Thoracic aorta (tissue), 2 donors: ENCODE data around the gene TRMT112. TPM values are rescaled to one million over a fixed set of nuclear protein-coding genes. Genes with fewer than 3 reads are reported as not detected.
A peak's percentile ranks its signal among the peaks of the same experiment; 100 is the strongest.

Source experiments
- ATAC-seq: fragments of 150-250 bp; one replicate; pipeline ENCODE4 v1.8.0; 2017; ENCODE audit warnings: low read depth; ENCODE audit not compliant: insufficient number of reproducible peaks, low FRiP score
- DNase-seq: peaks from one replicate; pipeline ENCODE4 v3.0.0-alpha.2; 2020; ENCODE audit warnings: low spot score
- H3K27ac ChIP-seq, 2 donors: fragments of 200-600 bp; sonication (generic); 1 replicate in 1 of 2; 2 replicates in 1 of 2; pipeline ENCODE4 v1.5.1; 2016; ENCODE audit warnings: mild to moderate bottlenecking in 2 of 2, moderate library complexity in 2 of 2
- H3K27me3 ChIP-seq: fragments of 200-600 bp; sonication (generic); replicated peaks from 2 replicates; pipeline ENCODE4 v1.6.0; 2016; ENCODE audit warnings: mild to moderate bottlenecking; ENCODE audit not compliant: insufficient read depth
- H3K36me3 ChIP-seq: fragments of 200-600 bp; sonication (generic); one replicate; pipeline ENCODE4 v1.5.1; 2016
- H3K4me1 ChIP-seq, 2 donors: fragments of 200-600 bp; sonication (generic); 1 replicate in 1 of 2; 2 replicates in 1 of 2; pipeline versions ENCODE4 v1.5.1 to v1.6.0; 2016; ENCODE audit warnings: low read depth in 2 of 2, mild to moderate bottlenecking in 1 of 2; ENCODE audit not compliant: control insufficient read depth in 1 of 2
- H3K4me3 ChIP-seq: fragments of 200-600 bp; sonication (generic); 2 replicates; pipeline ENCODE4 v1.5.1; 2016; ENCODE audit warnings: mild to moderate bottlenecking
- H3K9me3 ChIP-seq: fragments of 200-600 bp; sonication (generic); 2 replicates; pipeline ENCODE4 v1.5.1; 2016
- total RNA-seq, 2 donors: library from RNA; depleted of rRNA; stranded (reverse); fragments of >200 nt; gene quantifications; one replicate each; pipeline versions ENCODE4 v1.1.0 to v1.2.3, GENCODE V29; 2016
- TF ChIP-seq, protein P1 (sequence below): fragments of 200-600 bp; sonication (generic); IDR thresholded peaks from one replicate; pipeline ENCODE4 v1.5.1; 2019; ENCODE audit warnings: antibody characterized with exemption

Gene TRMT112
- total RNA-seq, 2 donors from 2014 or later, result 157 to 218 TPM

DNA sequence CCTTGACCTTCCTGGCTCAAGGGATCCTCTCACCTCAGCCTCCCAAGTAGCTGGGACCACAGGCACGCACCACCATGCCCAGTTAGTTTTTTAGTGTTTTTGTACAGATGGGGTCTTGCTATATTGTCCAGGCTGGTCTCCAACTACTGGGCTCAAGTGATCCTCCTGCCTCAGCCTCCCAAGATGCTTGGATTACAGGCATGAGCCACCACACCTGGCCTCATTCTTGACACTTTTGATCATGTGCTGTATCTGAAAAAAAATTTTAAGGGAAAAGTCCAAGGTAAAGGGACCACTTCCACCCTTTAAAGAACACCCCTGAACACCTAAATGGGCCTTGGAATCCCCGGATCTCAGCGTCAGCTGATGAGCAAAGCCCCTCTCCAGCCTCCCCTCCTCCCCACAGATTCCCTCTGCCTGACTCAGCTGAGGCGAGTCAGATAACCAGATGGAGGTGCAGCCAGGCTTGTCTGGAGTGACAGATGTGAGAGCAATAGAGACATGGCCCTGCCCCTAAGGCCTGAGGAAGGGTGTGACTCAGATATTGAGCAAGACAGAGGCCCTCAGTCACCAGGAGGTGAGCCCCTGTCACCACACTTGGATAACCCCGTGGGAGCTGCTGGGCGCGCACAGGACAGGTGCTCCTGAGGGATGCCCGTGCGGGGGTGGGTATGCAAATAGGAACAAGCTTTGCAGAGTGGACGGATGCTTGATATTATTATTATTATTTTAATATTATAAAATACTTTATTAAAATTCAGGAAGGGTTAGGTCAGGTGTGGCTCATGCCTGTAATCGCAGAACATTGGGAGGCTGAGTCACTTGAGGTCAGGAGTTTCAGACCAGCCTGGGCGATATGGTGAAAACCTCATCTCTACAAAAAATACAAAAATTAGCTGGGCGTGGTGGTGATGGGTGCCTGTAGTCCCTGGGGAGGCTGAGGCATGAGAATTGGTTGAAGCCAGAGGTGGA is 17.7 kb upstream of the TRMT112 start:
- H3K4me1 ChIP-seq, result peaks cover 0 to 6% of the 10 kb centered on the region in 2 donors
- TF ChIP-seq, protein P1, sequence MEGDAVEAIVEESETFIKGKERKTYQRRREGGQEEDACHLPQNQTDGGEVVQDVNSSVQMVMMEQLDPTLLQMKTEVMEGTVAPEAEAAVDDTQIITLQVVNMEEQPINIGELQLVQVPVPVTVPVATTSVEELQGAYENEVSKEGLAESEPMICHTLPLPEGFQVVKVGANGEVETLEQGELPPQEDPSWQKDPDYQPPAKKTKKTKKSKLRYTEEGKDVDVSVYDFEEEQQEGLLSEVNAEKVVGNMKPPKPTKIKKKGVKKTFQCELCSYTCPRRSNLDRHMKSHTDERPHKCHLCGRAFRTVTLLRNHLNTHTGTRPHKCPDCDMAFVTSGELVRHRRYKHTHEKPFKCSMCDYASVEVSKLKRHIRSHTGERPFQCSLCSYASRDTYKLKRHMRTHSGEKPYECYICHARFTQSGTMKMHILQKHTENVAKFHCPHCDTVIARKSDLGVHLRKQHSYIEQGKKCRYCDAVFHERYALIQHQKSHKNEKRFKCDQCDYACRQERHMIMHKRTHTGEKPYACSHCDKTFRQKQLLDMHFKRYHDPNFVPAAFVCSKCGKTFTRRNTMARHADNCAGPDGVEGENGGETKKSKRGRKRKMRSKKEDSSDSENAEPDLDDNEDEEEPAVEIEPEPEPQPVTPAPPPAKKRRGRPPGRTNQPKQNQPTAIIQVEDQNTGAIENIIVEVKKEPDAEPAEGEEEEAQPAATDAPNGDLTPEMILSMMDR, result no peak
- no peak for ATAC-seq
- no peaks in the 10 kb centered on the region for H3K36me3 ChIP-seq
- H3K9me3 ChIP-seq, result no peaks in the 10 kb centered on the region
- no peaks in the 10 kb centered on the region for H3K27me3 ChIP-seq
- DNase-seq, result no peak
- H3K27ac ChIP-seq, result no peak overlapping the region
- H3K4me3 ChIP-seq, result no peak overlapping the region

DNA sequence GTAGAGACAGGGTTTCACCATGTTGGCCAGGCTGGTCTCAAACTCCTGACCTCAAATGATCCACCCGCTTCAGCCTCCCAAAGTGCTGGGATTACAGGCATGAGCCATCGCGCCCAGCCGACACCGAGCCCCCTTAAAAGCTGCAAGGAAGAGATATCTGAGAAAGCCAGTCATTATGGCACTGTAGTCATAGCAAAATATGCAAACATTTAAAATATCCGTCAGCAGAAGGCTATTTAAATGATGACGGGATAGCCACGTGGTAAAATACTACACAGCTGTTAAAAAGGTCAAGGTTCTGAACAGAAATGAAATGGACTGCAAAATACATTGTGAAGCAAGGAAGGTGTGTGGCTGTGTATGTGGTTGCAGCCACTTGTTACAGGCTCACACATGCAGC is 16.2 kb upstream of the TRMT112 start:
- TF ChIP-seq, protein P1, result no peak

DNA sequence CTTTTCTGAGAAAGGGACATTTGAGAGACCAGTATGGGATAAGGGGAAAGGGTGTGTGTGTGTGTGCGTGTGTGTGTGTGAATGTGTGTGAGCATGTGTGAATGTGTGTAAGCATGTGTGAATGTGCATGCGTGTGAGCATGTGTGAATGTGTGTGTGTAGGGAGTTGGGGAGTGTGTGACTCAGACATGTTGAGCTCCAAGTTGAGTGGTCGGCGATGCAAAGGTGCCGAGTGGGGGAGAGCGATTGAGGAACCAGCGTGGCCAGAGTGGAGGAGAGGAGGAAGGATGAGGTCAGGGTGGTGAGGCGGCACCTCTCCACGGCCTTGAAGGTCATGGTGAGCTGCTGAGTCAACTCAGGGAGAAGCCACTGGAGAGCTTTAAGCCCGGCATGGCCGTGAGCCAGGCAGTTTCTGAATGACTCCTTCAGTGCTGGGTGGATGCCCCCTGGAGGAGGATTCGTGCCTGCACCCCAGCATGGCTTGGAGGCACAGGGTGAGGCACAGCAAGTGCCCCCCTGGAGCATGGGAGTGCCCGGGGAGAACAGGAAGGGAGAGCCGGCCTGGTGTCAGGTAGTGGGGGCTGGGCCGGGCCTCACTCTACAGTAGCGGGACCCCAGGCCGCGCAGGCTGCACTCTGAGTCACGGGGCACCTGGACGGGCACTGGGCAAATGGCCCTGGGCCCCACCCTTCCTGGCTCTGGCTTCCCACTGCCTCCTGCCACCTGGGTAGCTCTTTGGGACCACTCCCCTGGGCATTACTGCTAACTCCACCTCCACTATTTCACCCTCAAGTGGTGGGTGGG is 14.4 kb upstream of the TRMT112 start:
- TF ChIP-seq, protein P1, result peak; percentile 21
- H3K27me3 ChIP-seq, result no peaks in the 10 kb centered on the region
- H3K9me3 ChIP-seq, result no peaks in the 10 kb centered on the region
- ATAC-seq (no peak), DNase-seq (no peak)
- no peak overlapping the region for H3K27ac ChIP-seq
- no peak overlapping the region for H3K4me3 ChIP-seq
- H3K36me3 ChIP-seq, result no peaks in the 10 kb centered on the region
- H3K4me1 ChIP-seq, result peaks cover 0 to 20% of the 10 kb centered on the region in 2 donors

More for the DNA sequence above, 16.2 kb upstream of the TRMT112 start:
- DNase-seq, result no peak
- ATAC-seq, result no peak
- no peaks in the 10 kb centered on the region for H3K27me3 ChIP-seq
- H3K4me1 ChIP-seq, result peaks cover 0 to 20% of the 10 kb centered on the region in 2 donors
- H3K4me3 ChIP-seq, result no peak overlapping the region
- H3K36me3 ChIP-seq, result no peaks in the 10 kb centered on the region
- H3K27ac ChIP-seq, result no peak overlapping the region
- H3K9me3 ChIP-seq, result no peaks in the 10 kb centered on the region

DNA sequence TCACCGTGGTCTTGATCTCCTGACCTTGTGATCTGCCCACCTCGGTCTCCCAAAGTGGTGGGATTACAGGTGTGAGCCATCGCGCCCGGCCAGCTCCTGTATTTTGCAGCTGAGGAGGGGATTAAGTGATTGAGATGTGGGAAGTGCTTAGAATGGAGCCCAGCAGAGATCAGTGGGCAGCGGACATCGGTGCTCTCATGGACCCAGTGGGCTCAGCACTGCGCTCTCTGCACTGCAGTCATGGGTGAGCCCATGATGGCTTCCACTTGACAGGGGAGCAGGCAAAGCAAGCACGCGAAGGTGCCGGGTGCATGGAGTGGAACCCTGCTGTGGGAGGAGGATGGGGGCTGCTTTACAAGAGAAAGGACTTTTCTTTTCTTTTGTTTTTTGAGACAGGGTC is 13.5 kb upstream of the TRMT112 start:
- H3K4me3 ChIP-seq, result no peak overlapping the region
- ATAC-seq (no peak), DNase-seq (no peak)
- peaks cover 0 to 20% of the 10 kb centered on the region in 2 donors for H3K4me1 ChIP-seq
- no peak overlapping the region for H3K27ac ChIP-seq
- TF ChIP-seq, protein P1, result no peak
- H3K36me3 ChIP-seq, result no peaks in the 10 kb centered on the region
- no peaks in the 10 kb centered on the region for H3K9me3 ChIP-seq
- no peaks in the 10 kb centered on the region for H3K27me3 ChIP-seq

DNA sequence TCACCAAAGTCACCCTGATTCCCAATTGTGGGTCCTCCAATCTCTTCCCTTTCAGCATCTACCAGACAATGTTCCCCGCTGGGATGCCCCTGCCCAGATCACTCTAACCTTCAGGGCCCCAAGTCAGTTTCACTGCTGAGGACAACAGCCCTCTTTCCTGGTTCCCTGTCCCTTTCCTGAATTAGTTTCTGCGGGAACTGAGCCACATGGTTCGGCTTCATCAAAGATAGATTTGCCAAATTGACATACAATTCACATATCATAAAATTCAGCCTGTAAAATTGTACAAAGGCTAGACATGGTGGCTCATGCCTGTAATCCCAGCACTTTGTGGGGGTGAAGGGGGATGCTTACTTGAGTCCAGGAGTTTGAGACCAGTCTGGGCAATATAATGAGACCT is 10.6 kb upstream of the TRMT112 start:
- ATAC-seq, result no peak
- TF ChIP-seq, protein P1, result no peak
- no peaks in the 10 kb centered on the region for H3K27me3 ChIP-seq

More for the DNA sequence above, 10.6 kb upstream of the TRMT112 start:
- Histone ChIP-seq H3K9me3 (no peaks in the 10 kb centered on the region), H3K27ac (no peak overlapping the region), H3K4me3 (no peak overlapping the region), H3K36me3 (no peaks in the 10 kb centered on the region), H3K4me1 (peaks cover 0 to 20% of the 10 kb centered on the region in 2 donors)
- DNase-seq, result no peak
